GM19468 (cell line): ENCODE data around the gene ACOD1.
A peak's percentile ranks its signal among the peaks of the same experiment; 100 is the strongest.
"Not testable (repeated sequence)": the region's sequence is repeated elsewhere in the genome, so short reads cannot be mapped to it uniquely, and the experiment has no call there.

ENCODE experiments used
- ATAC-seq: cut with Tn5 transposase; IDR thresholded peaks from one replicate; pipeline ENCODE4 v1.9.1; 2021; ENCODE audit warnings: mild to moderate bottlenecking, moderate library complexity, moderate number of reproducible peaks; ENCODE audit not compliant: unreplicated experiment; ENCODE audit errors: extremely low read depth

Gene ACOD1

DNA sequence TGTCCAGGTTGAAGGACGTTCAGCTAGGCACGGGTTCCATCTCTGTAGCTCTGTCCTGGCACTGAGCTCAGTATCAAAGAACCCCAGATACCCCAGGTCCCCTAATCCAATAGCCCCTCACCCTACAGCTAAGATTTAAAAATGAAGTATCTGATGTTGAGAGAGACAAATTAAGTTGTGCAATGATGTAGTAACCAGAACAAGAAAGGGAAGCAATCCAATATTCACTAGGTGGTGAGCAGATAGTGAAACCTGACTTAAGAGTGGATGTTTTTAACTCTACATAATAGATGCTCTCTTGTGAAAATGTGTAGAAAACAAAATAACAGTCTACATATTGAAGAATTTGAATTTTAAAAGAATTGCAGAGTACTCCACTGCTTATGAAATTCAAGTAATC lies 1.8 kb downstream of the ACOD1 start:
- ATAC-seq: no peak

DNA sequence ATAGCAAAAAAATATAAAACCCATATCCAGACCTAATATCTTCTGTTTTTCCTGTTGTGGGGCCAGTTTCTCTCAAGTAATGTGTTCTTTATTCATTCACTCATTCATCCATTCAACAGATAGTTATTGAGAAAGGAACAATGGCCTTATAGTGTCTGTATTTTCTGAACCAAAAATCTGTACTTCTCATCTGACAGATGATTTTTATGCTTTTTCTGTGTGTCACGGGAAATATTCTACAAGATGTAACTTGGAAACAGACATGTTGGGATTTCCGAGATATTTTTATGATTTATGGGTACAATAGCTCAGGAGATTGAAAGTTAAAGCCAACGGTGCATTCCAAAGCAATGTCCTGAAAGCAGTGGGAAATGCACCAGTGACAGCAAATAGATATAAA lies 5.7 kb downstream of the ACOD1 start:
- ATAC-seq: no peak

- no peak for ATAC-seq
Observed at GRCh38 chr13:76954538-76954937, 6.2 kb downstream of the ACOD1 start.

DNA sequence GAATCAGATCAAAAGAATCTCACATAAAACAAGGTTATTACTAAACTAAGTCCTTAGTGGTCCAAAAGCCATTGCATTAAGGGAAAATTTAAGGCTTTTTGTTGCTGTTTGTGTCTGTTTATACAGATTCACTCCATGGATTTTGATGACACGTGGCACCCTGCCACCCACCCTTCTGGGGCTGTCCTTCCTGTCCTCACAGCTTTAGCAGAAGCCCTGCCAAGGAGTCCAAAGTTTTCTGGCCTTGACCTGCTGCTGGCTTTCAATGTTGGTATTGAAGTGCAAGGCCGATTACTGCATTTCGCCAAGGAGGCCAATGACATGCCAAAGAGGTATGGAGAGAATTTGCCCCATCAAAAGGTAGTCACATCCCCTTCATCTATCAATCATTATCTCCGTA lies 6.9 kb downstream of the ACOD1 start:
- no peak for ATAC-seq

GRCh38 chr13:76955661-76956060 lies 7.3 kb downstream of the ACOD1 start:
- ATAC-seq: no peak

GRCh38 chr13:76958841-76959432 lies 10.6 kb downstream of the ACOD1 start:
- no peak for ATAC-seq

- not testable (repeated sequence) for ATAC-seq
Observed at GRCh38 chr13:76959734-76960133, 11.4 kb downstream of the ACOD1 start.

GRCh38 chr13:76965759-76966421 lies 17.6 kb downstream of the ACOD1 start:
- no peak for ATAC-seq

GRCh38 chr13:76967031-76967430 lies 18.7 kb downstream of the ACOD1 start:
- no peak for ATAC-seq

DNA sequence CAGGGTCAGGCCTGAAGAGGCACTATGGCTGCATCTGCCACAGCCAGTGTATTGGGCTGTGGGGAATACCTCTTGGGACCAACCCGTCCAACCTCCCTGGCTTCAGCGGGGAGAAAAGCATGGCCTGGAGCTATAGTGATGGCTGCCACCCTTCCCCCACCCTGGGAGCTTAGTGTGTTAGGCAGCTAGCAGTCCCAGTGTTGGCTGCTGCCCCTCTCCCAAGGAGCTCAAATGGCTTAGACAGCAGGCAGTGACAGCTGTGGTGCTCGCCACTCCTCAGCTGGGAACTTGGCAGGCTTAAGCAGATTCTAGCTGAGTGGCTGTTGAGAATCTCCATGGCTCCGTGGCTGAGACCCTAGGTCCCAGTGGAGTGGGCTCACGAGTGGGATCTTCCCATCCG lies 19.7 kb downstream of the ACOD1 start:
- no peak for ATAC-seq

DNA sequence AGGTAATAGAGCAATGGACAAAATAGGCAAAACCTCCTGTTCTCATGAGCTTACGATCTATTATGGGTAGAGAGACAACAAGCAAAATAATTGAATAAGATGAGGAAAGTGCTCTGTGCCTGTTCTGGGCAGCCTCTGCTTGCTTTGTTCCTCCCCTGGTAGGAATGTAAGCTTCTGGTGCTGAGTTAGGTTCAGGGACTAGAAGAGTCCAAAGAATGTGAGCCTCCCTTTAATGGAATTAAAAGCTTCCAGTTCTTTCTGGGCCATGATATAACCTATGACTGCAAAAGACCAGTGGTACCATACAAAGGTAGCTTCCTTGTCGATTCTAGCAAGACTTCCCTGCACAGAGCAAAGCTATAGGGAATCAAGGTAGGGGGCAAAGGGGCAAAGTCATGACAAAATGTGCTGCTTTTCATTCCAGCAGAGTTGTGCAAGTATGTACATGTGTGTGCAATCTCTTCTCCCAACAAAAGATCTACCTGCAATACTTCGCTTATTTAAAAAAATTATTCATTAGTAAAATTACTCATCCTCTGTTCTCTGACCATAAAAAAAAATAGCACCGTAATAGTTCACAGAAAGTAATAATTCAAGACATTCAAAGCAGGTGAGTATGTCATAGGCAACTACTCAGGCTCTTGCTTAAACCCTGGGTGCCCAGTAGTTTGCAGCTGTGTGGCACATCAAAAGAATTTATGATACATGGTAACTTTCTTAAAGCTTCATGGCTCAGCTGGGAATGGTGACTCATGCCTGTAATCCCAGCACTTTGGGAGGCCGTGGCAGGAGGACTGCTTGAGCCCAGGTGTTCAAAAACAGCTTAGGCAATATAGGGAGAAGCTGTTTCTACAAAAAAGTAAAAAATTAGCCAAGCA lies 21.4 kb downstream of the ACOD1 start:
- ATAC-seq: no peak

GRCh38 chr13:76971215-76971614 lies 22.9 kb downstream of the ACOD1 start:
- ATAC-seq: no peak

DNA sequence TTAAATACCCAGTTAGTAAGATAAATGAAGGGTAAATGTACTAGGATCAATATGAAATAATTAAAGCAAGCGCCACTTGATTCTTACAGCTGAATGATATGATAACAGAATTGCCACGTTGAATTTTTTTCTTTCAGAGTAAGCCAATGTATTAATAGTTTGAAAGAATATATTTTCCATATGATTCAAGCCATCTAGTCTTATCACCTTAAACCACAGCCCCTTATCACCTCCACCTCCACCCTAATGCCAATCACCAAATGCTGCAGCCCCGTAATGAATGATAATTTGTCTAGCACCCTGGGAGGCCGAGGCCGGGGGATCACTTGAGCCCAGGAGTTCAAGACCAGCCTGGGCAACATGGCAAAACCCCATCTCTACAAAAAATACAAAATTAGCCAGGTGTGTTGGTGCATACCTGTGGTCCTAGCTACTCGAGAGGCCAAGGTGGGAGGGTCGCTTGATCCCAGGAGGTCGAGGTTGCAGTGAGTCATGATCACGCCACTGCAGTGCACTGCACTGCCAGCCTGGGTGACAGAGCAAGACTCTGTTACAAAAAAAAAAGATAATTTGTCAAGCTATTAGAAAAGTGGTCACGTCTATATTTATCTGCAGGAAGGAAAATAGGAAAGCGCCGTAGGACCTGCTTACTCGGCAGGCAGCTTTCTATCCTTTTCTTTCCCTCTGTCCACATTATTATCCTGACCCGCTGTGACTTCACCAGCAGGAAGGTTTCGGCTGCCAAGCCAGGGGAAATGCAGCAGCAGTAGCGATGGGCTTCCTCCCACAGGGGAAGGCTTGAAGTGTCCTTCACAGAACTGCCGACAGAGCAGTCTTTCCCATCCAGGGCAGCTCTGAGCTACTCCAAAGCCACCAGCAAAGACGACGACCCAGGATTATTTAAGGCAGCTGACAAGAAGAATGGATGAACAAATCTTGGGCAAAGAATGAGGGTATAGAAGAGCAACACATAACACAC lies 23.8 kb downstream of the ACOD1 start:
- ATAC-seq: no peak

DNA sequence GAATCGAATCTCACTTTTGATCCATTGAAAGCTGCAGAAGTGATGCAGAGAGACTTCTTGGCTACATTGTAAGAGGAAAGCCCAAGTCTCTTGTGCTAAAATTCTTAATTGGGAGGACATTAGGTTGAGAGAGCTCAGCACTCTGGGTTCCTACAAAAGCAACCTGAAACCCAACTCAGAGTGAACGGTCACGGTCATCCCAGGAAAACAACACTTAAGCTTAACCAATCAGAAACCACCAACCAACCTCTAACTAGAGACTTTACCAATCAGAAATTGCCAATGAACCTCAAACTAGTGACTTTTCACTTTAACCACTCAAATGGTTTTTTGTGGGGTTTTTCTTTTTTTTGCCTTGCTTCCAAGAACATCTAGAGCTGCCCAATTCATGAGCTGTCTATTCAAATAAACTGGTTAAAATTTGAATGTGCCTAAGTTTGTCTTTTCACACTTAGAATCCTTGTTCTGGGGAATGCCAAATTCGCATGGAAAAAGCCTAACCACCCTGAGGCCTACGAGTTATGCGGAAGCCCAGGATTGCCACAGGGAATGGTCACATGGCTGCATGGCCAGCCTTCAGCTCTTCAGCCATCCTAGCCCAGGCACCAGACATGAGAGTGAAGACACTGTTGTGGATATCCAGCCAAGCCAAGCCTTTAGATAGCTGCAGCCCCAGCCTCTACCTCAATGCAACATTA lies 25.8 kb downstream of the ACOD1 start:
- no peak for ATAC-seq

DNA sequence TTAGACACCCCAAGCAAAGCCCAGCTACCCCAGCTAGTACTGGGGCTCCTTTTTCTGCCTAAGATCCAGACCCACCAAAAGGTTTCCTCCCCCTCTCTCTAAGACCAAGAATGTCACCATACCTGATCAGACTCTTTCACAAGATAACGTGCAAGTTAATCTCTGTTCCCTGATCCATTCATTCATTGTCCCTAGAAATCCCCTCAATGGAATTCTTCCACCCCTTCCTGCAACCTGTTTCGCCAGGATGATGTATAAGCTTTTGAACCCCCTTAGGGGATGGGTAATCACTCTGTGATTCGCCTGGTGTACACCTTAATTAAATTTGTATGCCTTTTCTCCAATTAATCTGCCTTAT lies 26.3 kb downstream of the ACOD1 start:
- ATAC-seq: no peak

DNA sequence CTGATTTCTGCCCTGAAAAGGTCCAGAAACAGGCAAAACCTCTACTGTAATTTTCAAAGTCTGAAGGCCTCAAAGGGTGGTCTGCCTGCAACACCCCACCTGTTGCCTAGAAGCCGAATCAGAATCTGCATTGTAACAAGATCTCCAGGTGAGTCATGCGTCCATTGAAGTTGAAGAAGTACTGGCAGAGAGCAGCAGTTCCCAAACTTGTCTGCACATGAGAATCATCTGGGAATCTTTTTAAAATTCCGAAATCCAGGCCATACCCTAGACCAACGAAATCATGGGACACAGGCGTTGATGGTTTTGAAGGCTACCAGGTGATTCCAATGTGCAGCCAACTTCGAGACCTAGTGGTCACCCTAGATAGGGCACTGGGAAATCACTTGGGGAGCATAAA lies 27.6 kb downstream of the ACOD1 start:
- no peak for ATAC-seq

DNA sequence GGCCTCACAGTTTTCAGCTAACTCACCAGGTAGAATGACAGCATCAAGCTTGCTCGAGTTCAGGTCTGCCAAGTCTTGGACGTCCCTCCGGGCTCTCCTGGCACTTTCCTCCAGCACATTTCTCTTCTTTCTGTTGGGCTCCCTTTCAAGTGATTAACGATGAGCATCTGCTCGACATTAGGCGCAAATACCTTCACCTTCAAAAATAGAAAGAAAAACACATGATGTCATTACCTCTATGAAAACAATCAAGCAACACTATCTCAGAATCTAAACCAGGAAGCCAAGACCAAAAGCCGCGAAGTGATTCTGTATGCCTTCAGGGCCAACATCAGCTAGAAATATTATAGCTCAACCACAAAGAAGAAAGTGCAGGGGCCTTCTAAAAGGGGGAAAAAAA lies 28.2 kb downstream of the ACOD1 start:
- ATAC-seq: no peak

- ATAC-seq: no peak
Observed at GRCh38 chr13:76976929-76977328, 28.6 kb downstream of the ACOD1 start.

DNA sequence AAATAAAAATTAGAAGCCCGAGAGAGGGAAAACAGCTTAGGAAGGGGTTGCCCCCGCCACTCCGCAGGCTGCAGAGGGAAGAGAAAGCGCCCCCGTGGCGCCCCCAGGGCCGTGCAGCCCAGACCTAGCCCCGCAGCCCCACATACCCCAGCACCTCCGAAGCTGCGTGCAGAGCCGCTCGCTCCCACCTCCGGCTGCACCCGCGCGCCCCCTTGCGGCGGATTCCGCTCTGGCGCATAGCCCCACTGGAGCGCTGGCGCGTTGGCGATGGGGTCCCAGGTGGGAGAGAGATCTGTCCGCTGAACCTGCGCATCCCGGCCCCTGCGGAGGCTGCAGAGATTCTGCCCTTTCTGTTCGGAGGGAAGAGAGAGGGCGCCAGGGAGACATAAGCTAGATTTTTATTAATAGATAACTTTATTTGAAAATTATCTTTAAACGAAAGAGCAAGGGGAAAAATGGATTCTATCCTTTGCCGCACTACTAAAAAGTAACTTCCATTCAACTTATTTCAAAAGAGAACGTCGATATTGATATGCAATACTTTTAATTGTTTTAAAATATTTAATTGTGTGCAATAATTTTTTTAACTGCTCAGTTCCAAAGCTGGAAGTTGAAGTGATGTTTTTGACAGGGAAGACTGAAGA lies 31.9 kb downstream of the ACOD1 start:
- peak; percentile 98 for ATAC-seq
